SK-N-SH treated with all-trans-retinoic acid at 6 μM for 48 hours (cell line): ENCODE measurements around the gene EXOSC10.

Source experiments
- ARNTL ChIP-seq: fragments of 450-650 bp; formaldehyde crosslinking; IDR thresholded peaks from 2 replicates; pipeline ENCODE4 v1.5.0; 2020; ENCODE audit warnings: low read depth, mild to moderate bottlenecking, moderate library complexity, borderline replicate concordance
- CSDC2 ChIP-seq: fragments of 250-450 bp; sonication (Bioruptor Pico); IDR thresholded peaks from 2 replicates; pipeline ENCODE4 v1.5.0; 2020; ENCODE audit warnings: mild to moderate bottlenecking, moderate library complexity
- PPARA ChIP-seq: fragments of 250-450 bp; sonication (Bioruptor Pico); IDR thresholded peaks from 2 replicates; pipeline ENCODE4 v1.5.0; 2020; ENCODE audit warnings: mild to moderate bottlenecking, borderline replicate concordance
- RARB ChIP-seq: fragments of 250-450 bp; sonication (Bioruptor Pico); IDR thresholded peaks from 2 replicates; pipeline ENCODE4 v1.8.0; 2021; ENCODE audit warnings: mild to moderate bottlenecking, moderate library complexity
- TOX ChIP-seq: fragments of 250-450 bp; sonication (Bioruptor Pico); IDR thresholded peaks from 2 replicates; pipeline ENCODE4 v1.8.0; 2021; ENCODE audit warnings: mild to moderate bottlenecking, moderate library complexity, borderline replicate concordance
- ZFP3 ChIP-seq: fragments of 250-450 bp; sonication (Bioruptor Pico); IDR thresholded peaks from 2 replicates; pipeline ENCODE4 v1.5.0; 2020; ENCODE audit warnings: mild to moderate bottlenecking, moderate library complexity
- ZFP30 ChIP-seq: fragments of 450-650 bp; formaldehyde crosslinking; IDR thresholded peaks from 2 replicates; pipeline ENCODE4 v1.5.0; 2022; ENCODE audit warnings: mild to moderate bottlenecking, moderate library complexity
- TF ChIP-seq, protein P1 (sequence below): fragments of 250-450 bp; sonication (Bioruptor Pico); IDR thresholded peaks from 2 replicates; pipeline ENCODE4 v1.8.0; 2020; ENCODE audit warnings: mild to moderate bottlenecking, moderate library complexity, borderline replicate concordance
- TF ChIP-seq, protein P2 (sequence below): fragments of 250-450 bp; sonication (Bioruptor Pico); IDR thresholded peaks from 2 replicates; pipeline ENCODE4 v1.5.0; 2020; ENCODE audit warnings: mild to moderate bottlenecking, moderate library complexity
- TF ChIP-seq, protein P3 (sequence below): fragments of 250-450 bp; sonication (Bioruptor Pico); IDR thresholded peaks from 2 replicates; pipeline ENCODE4 v1.8.0; 2021; ENCODE audit warnings: low read depth, mild to moderate bottlenecking, moderate library complexity, borderline replicate concordance

DNA sequence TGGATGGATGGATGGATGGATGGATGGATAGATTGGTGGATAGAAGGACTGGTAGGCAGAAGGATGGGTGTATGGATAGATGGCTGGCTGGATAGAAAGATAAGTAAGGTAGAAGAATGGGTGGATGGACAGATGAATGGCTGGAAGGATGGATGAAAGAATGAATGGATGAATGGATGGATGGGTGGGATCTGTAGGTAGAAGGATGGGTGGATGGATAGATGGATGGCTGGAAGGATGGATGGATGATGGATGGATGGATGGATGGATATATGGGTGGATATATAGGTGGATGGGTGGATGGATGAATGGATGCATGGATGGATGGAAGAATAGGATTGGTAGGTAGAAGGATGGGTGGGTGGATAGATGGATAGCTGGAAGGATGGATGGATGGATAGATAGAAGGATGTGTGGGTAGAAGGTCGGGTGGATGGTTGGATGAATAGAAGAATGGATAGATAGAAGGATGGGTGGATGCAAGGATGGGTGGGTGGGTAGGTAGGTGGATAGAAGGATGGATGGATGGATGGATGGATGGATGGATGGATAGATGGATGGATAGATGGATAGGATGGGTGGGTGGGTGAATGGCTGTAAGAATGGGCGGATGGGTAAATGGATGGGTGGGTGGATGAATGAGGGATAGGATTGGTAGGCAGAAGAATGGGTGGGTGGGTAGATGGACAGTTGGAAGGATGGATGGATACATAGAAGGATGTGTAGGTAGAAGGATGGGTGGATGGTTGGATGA lies 60.1 kb downstream of the EXOSC10 start:
- TF ChIP-seq, protein P1, sequence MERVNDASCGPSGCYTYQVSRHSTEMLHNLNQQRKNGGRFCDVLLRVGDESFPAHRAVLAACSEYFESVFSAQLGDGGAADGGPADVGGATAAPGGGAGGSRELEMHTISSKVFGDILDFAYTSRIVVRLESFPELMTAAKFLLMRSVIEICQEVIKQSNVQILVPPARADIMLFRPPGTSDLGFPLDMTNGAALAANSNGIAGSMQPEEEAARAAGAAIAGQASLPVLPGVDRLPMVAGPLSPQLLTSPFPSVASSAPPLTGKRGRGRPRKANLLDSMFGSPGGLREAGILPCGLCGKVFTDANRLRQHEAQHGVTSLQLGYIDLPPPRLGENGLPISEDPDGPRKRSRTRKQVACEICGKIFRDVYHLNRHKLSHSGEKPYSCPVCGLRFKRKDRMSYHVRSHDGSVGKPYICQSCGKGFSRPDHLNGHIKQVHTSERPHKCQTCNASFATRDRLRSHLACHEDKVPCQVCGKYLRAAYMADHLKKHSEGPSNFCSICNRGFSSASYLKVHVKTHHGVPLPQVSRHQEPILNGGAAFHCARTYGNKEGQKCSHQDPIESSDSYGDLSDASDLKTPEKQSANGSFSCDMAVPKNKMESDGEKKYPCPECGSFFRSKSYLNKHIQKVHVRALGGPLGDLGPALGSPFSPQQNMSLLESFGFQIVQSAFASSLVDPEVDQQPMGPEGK: no peak
- TF ChIP-seq ARNTL (CRISPR knock-in tag): no peak
- TF ChIP-seq PPARA: no peak
- no peak for TF ChIP-seq TOX (CRISPR knock-in tag)
- TF ChIP-seq ZFP3 (CRISPR knock-in tag): no peak
- TF ChIP-seq CSDC2 (CRISPR knock-in tag): no peak
- TF ChIP-seq, protein P2, sequence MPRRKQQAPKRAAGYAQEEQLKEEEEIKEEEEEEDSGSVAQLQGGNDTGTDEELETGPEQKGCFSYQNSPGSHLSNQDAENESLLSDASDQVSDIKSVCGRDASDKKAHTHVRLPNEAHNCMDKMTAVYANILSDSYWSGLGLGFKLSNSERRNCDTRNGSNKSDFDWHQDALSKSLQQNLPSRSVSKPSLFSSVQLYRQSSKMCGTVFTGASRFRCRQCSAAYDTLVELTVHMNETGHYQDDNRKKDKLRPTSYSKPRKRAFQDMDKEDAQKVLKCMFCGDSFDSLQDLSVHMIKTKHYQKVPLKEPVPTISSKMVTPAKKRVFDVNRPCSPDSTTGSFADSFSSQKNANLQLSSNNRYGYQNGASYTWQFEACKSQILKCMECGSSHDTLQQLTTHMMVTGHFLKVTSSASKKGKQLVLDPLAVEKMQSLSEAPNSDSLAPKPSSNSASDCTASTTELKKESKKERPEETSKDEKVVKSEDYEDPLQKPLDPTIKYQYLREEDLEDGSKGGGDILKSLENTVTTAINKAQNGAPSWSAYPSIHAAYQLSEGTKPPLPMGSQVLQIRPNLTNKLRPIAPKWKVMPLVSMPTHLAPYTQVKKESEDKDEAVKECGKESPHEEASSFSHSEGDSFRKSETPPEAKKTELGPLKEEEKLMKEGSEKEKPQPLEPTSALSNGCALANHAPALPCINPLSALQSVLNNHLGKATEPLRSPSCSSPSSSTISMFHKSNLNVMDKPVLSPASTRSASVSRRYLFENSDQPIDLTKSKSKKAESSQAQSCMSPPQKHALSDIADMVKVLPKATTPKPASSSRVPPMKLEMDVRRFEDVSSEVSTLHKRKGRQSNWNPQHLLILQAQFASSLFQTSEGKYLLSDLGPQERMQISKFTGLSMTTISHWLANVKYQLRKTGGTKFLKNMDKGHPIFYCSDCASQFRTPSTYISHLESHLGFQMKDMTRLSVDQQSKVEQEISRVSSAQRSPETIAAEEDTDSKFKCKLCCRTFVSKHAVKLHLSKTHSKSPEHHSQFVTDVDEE (CRISPR knock-in tag): no peak
- TF ChIP-seq, protein P3, sequence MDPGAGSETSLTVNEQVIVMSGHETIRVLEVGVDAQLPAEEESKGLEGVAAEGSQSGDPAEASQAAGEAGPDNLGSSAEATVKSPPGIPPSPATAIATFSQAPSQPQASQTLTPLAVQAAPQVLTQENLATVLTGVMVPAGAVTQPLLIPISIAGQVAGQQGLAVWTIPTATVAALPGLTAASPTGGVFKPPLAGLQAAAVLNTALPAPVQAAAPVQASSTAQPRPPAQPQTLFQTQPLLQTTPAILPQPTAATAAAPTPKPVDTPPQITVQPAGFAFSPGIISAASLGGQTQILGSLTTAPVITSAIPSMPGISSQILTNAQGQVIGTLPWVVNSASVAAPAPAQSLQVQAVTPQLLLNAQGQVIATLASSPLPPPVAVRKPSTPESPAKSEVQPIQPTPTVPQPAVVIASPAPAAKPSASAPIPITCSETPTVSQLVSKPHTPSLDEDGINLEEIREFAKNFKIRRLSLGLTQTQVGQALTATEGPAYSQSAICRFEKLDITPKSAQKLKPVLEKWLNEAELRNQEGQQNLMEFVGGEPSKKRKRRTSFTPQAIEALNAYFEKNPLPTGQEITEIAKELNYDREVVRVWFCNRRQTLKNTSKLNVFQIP: no peak
- TF ChIP-seq RARB (CRISPR knock-in tag): no peak
- no peak for TF ChIP-seq ZFP30 (CRISPR knock-in tag)
